ENCODE data around the gene ADAMTSL5.

The ADAMTSL5 gene

GRCh38 chr19:1460033-1460995 is 52.5 kb downstream of the ADAMTSL5 start:
- Histone ChIP-seq H3K9ac (no peak overlapping the region), H3K36me3 (peaks cover 18% of the 10 kb centered on the region; the same call in 1 of the 2 replicates), H4K20me1 (peaks cover 84% of the 10 kb centered on the region), H3K4me1 (peaks cover 20% of the 10 kb centered on the region), H3K27ac (no peak overlapping the region), H3K4me3 (no peak overlapping the region), H3K9me3 (no peaks in the 10 kb centered on the region), H3K27me3 (peaks cover 41% of the 10 kb centered on the region), H3K4me2 (no peak overlapping the region)
- no peak for TF ChIP-seq Cebpa-rat (IDR thresholded peaks at IDR 0.05)

GRCh38 chr19:1459479-1459878 is 53.3 kb downstream of the ADAMTSL5 start:
- Histone ChIP-seq H3K36me3 (peaks cover 15% of the 10 kb centered on the region; the same call in 1 of the 2 replicates), H3K4me1 (peaks cover 27% of the 10 kb centered on the region), H4K20me1 (peaks cover 76% of the 10 kb centered on the region), H3K9me3 (no peaks in the 10 kb centered on the region), H3K4me2 (no peak overlapping the region), H3K9ac (no peak overlapping the region), H3K27ac (no peak overlapping the region), H3K27me3 (peaks cover 37% of the 10 kb centered on the region), H3K4me3 (no peak overlapping the region)
- no peak for TF ChIP-seq Cebpa-rat (IDR thresholded peaks at IDR 0.05)

GRCh38 chr19:1457892-1458291 is 54.9 kb downstream of the ADAMTSL5 start:
- Histone ChIP-seq H3K9ac (no peak overlapping the region), H3K36me3 (peaks cover 15% of the 10 kb centered on the region; the same call in 1 of the 2 replicates), H3K4me3 (no peak overlapping the region), H3K27ac (no peak overlapping the region), H3K4me2 (no peak overlapping the region), H3K9me3 (no peaks in the 10 kb centered on the region), H4K20me1 (peaks cover 64% of the 10 kb centered on the region), H3K4me1 (peaks cover 42% of the 10 kb centered on the region), H3K27me3 (peaks cover 49% of the 10 kb centered on the region)
- TF ChIP-seq Cebpa-rat (IDR thresholded peaks at IDR 0.05) = no peak

GRCh38 chr19:1457031-1457739 is 55.6 kb downstream of the ADAMTSL5 start:
- Histone ChIP-seq H3K4me3 (no peak overlapping the region), H3K9me3 (no peaks in the 10 kb centered on the region), H3K4me1 (peaks cover 42% of the 10 kb centered on the region), H3K27ac (no peak overlapping the region), H4K20me1 (peaks cover 70% of the 10 kb centered on the region), H3K4me2 (peak overlapping the region; percentile 96), H3K36me3 (peaks cover 15% of the 10 kb centered on the region; the same call in 1 of the 2 replicates), H3K9ac (no peak overlapping the region), H3K27me3 (peaks cover 56% of the 10 kb centered on the region)
- TF ChIP-seq Cebpa-rat (IDR thresholded peaks at IDR 0.05) = no peak

GRCh38 chr19:1456121-1456900 is 56.5 kb downstream of the ADAMTSL5 start:
- peak overlapping the region; percentile 96 for H3K4me2 ChIP-seq
- peak overlapping the region; percentile 65 for H3K4me3 ChIP-seq
- no peak overlapping the region for H3K27ac ChIP-seq
- no peaks in the 10 kb centered on the region for H3K9me3 ChIP-seq
- H3K27me3 ChIP-seq = peaks cover 65% of the 10 kb centered on the region
- H3K36me3 ChIP-seq = peaks cover 15% of the 10 kb centered on the region; the same call in 1 of the 2 replicates
- H4K20me1 ChIP-seq = peaks cover 68% of the 10 kb centered on the region
- H3K4me1 ChIP-seq = peaks cover 42% of the 10 kb centered on the region
- no peak overlapping the region for H3K9ac ChIP-seq
- no peak for TF ChIP-seq Cebpa-rat (IDR thresholded peaks at IDR 0.05)

GRCh38 chr19:1455336-1456120 is 57.3 kb downstream of the ADAMTSL5 start:
- peak overlapping the region; percentile 79 for H3K9ac ChIP-seq
- peak overlapping the region; percentile 65 for H3K4me3 ChIP-seq
- H3K9me3 ChIP-seq = no peaks in the 10 kb centered on the region
- H4K20me1 ChIP-seq = peaks cover 67% of the 10 kb centered on the region
- peaks cover 72% of the 10 kb centered on the region for H3K27me3 ChIP-seq
- H3K36me3 ChIP-seq = peaks cover 7% of the 10 kb centered on the region; the same call in 1 of the 2 replicates
- peak overlapping the region; percentile 93 for H3K27ac ChIP-seq
- no peak for TF ChIP-seq Cebpa-rat (IDR thresholded peaks at IDR 0.05)
- H3K4me1 ChIP-seq = peaks cover 44% of the 10 kb centered on the region
- peak overlapping the region; percentile 96 for H3K4me2 ChIP-seq
